MM.1S (cell line): Measurements from ENCODE around the gene FARP1.

Experiments
- DNase-seq: peaks from one replicate; pipeline ENCODE4 v3.0.0-alpha.2; 2015
- H2AFZ ChIP-seq: fragments of 300-600 bp; sonication (generic); 2 replicates; pipeline ENCODE4 v1.6.0; 2016; ENCODE audit warnings: antibody characterized with exemption, low read length
- H3F3A ChIP-seq: fragments of 300-600 bp; sonication (generic); 2 replicates; pipeline ENCODE4 v1.6.1; 2016; ENCODE audit warnings: mild to moderate bottlenecking, antibody characterized with exemption, low read length, moderate library complexity, mixed read lengths; ENCODE audit not compliant: insufficient read depth
- H3K27ac ChIP-seq: fragments of 300-600 bp; sonication (generic); 2 replicates; pipeline ENCODE4 v1.5.1; 2016; ENCODE audit warnings: mild to moderate bottlenecking, low read length
- H3K27me3 ChIP-seq: fragments of 300-600 bp; sonication (generic); replicated peaks from 2 replicates; pipeline ENCODE4 v1.6.0; 2016; ENCODE audit warnings: low read length; ENCODE audit not compliant: insufficient read depth
- H3K36me3 ChIP-seq: fragments of 300-600 bp; sonication (generic); replicated peaks from 2 replicates; pipeline ENCODE4 v1.6.1; 2016; ENCODE audit warnings: mild to moderate bottlenecking, low read length, mixed read lengths; ENCODE audit not compliant: insufficient read depth
- H3K4me1 ChIP-seq: fragments of 300-600 bp; sonication (generic); 2 replicates; pipeline ENCODE4 v1.6.1; 2016; ENCODE audit warnings: low read length, mixed read lengths
- H3K4me2 ChIP-seq: fragments of 300-600 bp; sonication (generic); 2 replicates; pipeline ENCODE4 v1.6.0; 2016; ENCODE audit warnings: low read depth, low read length
- H3K4me3 ChIP-seq: fragments of 300-600 bp; sonication (generic); 2 replicates; pipeline ENCODE4 v1.5.1; 2016; ENCODE audit warnings: low read length, mixed read lengths
- H3K79me2 ChIP-seq: fragments of 300-600 bp; sonication (generic); 2 replicates; pipeline ENCODE4 v1.6.1; 2016; ENCODE audit warnings: mixed run types, low read length, mixed read lengths
- H3K9ac ChIP-seq: fragments of 300-600 bp; sonication (generic); 2 replicates; pipeline ENCODE4 v1.6.1; 2016; ENCODE audit warnings: low read length, mixed read lengths
- H3K9me2 ChIP-seq: fragments of 300-600 bp; sonication (generic); replicated peaks from 2 replicates; pipeline ENCODE4 v1.6.1; 2016; ENCODE audit warnings: mild to moderate bottlenecking, low read length, mixed read lengths; ENCODE audit not compliant: insufficient read depth
- H3K9me3 ChIP-seq: fragments of 300-600 bp; sonication (generic); replicated peaks from 2 replicates; pipeline ENCODE4 v1.6.1; 2016; ENCODE audit warnings: mild to moderate bottlenecking, low read length, mixed read lengths; ENCODE audit not compliant: insufficient read depth
- H4K20me1 ChIP-seq: fragments of 300-600 bp; sonication (generic); 2 replicates; pipeline ENCODE4 v1.6.1; 2016; ENCODE audit warnings: mild to moderate bottlenecking, low read length, moderate library complexity, mixed read lengths; ENCODE audit not compliant: insufficient read depth
- CTCF ChIP-seq: fragments of 300-600 bp; sonication (generic); IDR thresholded peaks from 2 replicates; pipeline ENCODE4 v1.5.1; 2016; ENCODE audit warnings: antibody characterized with exemption, low read length, mixed read lengths
- EZH2 ChIP-seq: fragments of 300-600 bp; sonication (generic); optimal IDR thresholded peaks from 2 replicates; pipeline ENCODE3; 2017; ENCODE audit warnings: low read depth, mild to moderate bottlenecking, antibody characterized with exemption, low read length, mixed read lengths
- EZH2phosphoT487 ChIP-seq: fragments of 300-600 bp; sonication (generic); IDR thresholded peaks from 2 replicates; pipeline ENCODE4 v1.6.1; 2018; ENCODE audit warnings: antibody characterized with exemption, low read length

FARP1 gene

GRCh38 chr13:98442391-98443230 is 299.7 kb downstream of the FARP1 start:
- Histone ChIP-seq H3K36me3 (no peaks in the 10 kb centered on the region), H3K9me3 (no peaks in the 10 kb centered on the region), H3K4me2 (no peak overlapping the region), H3K9ac (no peak overlapping the region), H3K27me3 (no peaks in the 10 kb centered on the region), H3F3A (no peaks in the 10 kb centered on the region), H2AFZ (no peak overlapping the region), H4K20me1 (no peaks in the 10 kb centered on the region), H3K27ac (no peak overlapping the region), H3K4me3 (no peak overlapping the region), H3K9me2 (no peaks in the 10 kb centered on the region), H3K4me1 (no peaks in the 10 kb centered on the region), H3K79me2 (no peaks in the 10 kb centered on the region)
- TF ChIP-seq EZH2phosphoT487, result no peak
- TF ChIP-seq CTCF, result no peak
- TF ChIP-seq EZH2, result no peak
- no peak for DNase-seq

- H3K9ac ChIP-seq, result no peak overlapping the region
- H3K4me2 ChIP-seq, result no peak overlapping the region
- no peaks in the 10 kb centered on the region for H4K20me1 ChIP-seq
- H3K79me2 ChIP-seq, result no peaks in the 10 kb centered on the region
- no peaks in the 10 kb centered on the region for H3K36me3 ChIP-seq
- no peak overlapping the region for H3K4me3 ChIP-seq
- no peaks in the 10 kb centered on the region for H3K9me2 ChIP-seq
- H3K4me1 ChIP-seq, result no peaks in the 10 kb centered on the region
- H2AFZ ChIP-seq, result no peak overlapping the region
- no peak for TF ChIP-seq EZH2phosphoT487
- no peak for TF ChIP-seq CTCF
- TF ChIP-seq EZH2, result no peak
- DNase-seq, result no peak
- no peaks in the 10 kb centered on the region for H3K9me3 ChIP-seq
- H3F3A ChIP-seq, result no peaks in the 10 kb centered on the region
- no peaks in the 10 kb centered on the region for H3K27me3 ChIP-seq
- no peak overlapping the region for H3K27ac ChIP-seq
Measured at GRCh38 chr13:98443329-98443728, 300.4 kb downstream of the FARP1 start.

GRCh38 chr13:98443800-98444325 is 301.0 kb downstream of the FARP1 start:
- Histone ChIP-seq H3K27ac (no peak overlapping the region), H3K4me2 (no peak overlapping the region), H3K9me2 (no peaks in the 10 kb centered on the region), H3K4me1 (no peaks in the 10 kb centered on the region), H3K9me3 (no peaks in the 10 kb centered on the region), H3K4me3 (no peak overlapping the region), H3F3A (no peaks in the 10 kb centered on the region), H4K20me1 (no peaks in the 10 kb centered on the region), H2AFZ (no peak overlapping the region), H3K27me3 (no peaks in the 10 kb centered on the region), H3K36me3 (no peaks in the 10 kb centered on the region), H3K9ac (no peak overlapping the region), H3K79me2 (no peaks in the 10 kb centered on the region)
- TF ChIP-seq EZH2phosphoT487 (no peak), EZH2 (no peak), CTCF (no peak)
- no peak for DNase-seq
